Measurements from ENCODE around the gene AFF3. TPM values are rescaled to one million over a fixed set of nuclear protein-coding genes. Genes with fewer than 3 reads are reported as not detected.

AFF3 gene
- total and polyA plus RNA-seq, 10 of the 15 experiments (the other 5 are each of a cell fraction or from before 2014, with no cell fraction given) = 0.26 to 5.5 (median 3.0) TPM

GRCh38 chr2:99808361-99809200 lies 333.8 kb downstream of the AFF3 start:
- SMC1A ChIA-PET (ENCODE audit: uncharacterized antibody, unreplicated experiment) = interaction anchor here (0.6 kb wide), 1 partner anchor 97 kb away, joined by 3 read pairs; no protein-coding TSS in a partner anchor
- Histone ChIP-seq H3K4me1 (ENCODE audit: control insufficient read depth, insufficient read depth, low read length) (no peaks in the 10 kb centered on the region), H4K20me1 (ENCODE audit: control insufficient read depth, insufficient read depth) (no peaks in the 10 kb centered on the region), H3K4me2 (ENCODE audit: control insufficient read depth, insufficient read depth) (no peak overlapping the region), H2AFZ (ENCODE audit: control insufficient read depth, low read depth, low read length) (no peak overlapping the region), H3K27ac (ENCODE audit: control insufficient read depth, insufficient read depth) (no peak overlapping the region), H3K9ac (ENCODE audit: control insufficient read depth, insufficient read depth, low read length) (no peak overlapping the region), H3K79me2 (ENCODE audit: control insufficient read depth, insufficient read depth, low read length) (no peaks in the 10 kb centered on the region), H3K27me3 (replicated peaks in 1 of 2; ENCODE audit: control insufficient read depth in 2 of 2, insufficient read depth in 2 of 2, low read length in 1 of 2) (peaks cover 0 to 1% of the 10 kb centered on the region in 2 experiments; a peak in 1 of 4 replicates), H3K4me3 (no peak overlapping the region), H3K36me3 (ENCODE audit: control insufficient read depth in 2 of 2, insufficient read depth in 2 of 2, low read length in 1 of 2) (no peaks in the 10 kb centered on the region), H3K9me3 (replicated peaks; ENCODE audit: control insufficient read depth, insufficient read depth, low read length) (no peaks in the 10 kb centered on the region)
- POLR2A ChIA-PET = no interaction called here
- RAD21 ChIA-PET (ENCODE audit: unreplicated experiment) = no interaction called here
- FAIRE-seq (no peak), ATAC-seq (no peak), DNase-seq (ENCODE audit: low read depth, low spot score) (no peak)
- CTCF ChIA-PET = no interaction called here
- WGBS (ENCODE audit: insufficient coverage, insufficient replicate concordance, low lambda C conversion rate, missing lambda C conversion rate) = 45% methylated on average over 4 of the region's 4 CpGs
- intact Hi-C loops (cut with micrococcal nuclease; ENCODE audit: unreplicated experiment) = no loop called here
- no TSS peak for BruUV-seq (replicated peaks)
- in situ Hi-C loops (cut with MboI) = no loop called here
- no peak for TF ChIP-seq NBN (IDR thresholded peaks at IDR 0.05)
- TF ChIP-seq, protein P1, sequence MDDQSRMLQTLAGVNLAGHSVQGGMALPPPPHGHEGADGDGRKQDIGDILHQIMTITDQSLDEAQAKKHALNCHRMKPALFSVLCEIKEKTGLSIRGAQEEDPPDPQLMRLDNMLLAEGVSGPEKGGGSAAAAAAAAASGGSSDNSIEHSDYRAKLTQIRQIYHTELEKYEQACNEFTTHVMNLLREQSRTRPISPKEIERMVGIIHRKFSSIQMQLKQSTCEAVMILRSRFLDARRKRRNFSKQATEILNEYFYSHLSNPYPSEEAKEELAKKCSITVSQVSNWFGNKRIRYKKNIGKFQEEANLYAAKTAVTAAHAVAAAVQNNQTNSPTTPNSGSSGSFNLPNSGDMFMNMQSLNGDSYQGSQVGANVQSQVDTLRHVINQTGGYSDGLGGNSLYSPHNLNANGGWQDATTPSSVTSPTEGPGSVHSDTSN (IDR thresholded peaks at IDR 0.05; ENCODE audit: insufficient replicate concordance, low read depth, low read length) = no peak
- TF ChIP-seq WRNIP1 (IDR thresholded peaks at IDR 0.05; ENCODE audit: borderline replicate concordance, low read depth, low read length) = no peak
- TF ChIP-seq ZNF24 (IDR thresholded peaks at IDR 0.05) = no peak
- no peak for TF ChIP-seq GATAD2B (conservative IDR thresholded peaks at IDR 0.05; ENCODE audit: low read depth)
- TF ChIP-seq CBX5 (IDR thresholded peaks at IDR 0.05; ENCODE audit: low read depth) = no peak
- TF ChIP-seq, protein P2, sequence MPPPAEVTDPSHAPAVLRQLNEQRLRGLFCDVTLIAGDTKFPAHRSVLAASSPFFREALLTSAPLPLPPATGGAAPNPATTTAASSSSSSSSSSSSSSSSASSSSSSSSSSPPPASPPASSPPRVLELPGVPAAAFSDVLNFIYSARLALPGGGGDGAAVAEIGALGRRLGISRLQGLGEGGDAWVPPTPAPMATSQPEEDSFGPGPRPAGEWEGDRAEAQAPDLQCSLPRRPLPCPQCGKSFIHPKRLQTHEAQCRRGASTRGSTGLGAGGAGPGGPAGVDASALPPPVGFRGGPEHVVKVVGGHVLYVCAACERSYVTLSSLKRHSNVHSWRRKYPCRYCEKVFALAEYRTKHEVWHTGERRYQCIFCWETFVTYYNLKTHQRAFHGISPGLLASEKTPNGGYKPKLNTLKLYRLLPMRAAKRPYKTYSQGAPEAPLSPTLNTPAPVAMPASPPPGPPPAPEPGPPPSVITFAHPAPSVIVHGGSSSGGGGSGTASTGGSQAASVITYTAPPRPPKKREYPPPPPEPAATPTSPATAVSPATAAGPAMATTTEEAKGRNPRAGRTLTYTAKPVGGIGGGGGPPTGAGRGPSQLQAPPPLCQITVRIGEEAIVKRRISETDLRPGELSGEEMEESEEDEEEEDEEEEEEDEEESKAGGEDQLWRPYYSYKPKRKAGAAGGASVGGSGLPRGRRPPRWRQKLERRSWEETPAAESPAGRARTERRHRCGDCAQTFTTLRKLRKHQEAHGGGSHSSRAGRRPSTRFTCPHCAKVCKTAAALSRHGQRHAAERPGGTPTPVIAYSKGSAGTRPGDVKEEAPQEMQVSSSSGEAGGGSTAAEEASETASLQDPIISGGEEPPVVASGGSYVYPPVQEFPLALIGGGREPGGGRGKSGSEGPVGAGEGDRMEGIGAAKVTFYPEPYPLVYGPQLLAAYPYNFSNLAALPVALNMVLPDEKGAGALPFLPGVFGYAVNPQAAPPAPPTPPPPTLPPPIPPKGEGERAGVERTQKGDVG (CRISPR knock-in tag; IDR thresholded peaks at IDR 0.05) = no peak
- TF ChIP-seq SKIL (IDR thresholded peaks at IDR 0.05; ENCODE audit: low read depth, poor library complexity, severe bottlenecking) = no peak
- no peak for TF ChIP-seq STAT3 (IDR thresholded peaks at IDR 0.05; ENCODE audit: low read depth, low read length)
- TF ChIP-seq, protein P3, sequence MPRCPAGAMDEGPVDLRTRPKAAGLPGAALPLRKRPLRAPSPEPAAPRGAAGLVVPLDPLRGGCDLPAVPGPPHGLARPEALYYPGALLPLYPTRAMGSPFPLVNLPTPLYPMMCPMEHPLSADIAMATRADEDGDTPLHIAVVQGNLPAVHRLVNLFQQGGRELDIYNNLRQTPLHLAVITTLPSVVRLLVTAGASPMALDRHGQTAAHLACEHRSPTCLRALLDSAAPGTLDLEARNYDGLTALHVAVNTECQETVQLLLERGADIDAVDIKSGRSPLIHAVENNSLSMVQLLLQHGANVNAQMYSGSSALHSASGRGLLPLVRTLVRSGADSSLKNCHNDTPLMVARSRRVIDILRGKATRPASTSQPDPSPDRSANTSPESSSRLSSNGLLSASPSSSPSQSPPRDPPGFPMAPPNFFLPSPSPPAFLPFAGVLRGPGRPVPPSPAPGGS (IDR thresholded peaks at IDR 0.05; ENCODE audit: borderline replicate concordance, insufficient read depth, low read depth, low read length, poor library complexity, severe bottlenecking) = no peak

Data from GM12878 (cell line).